GM19023 (cell line): ENCODE measurements around the gene GHITM.
"Not testable (repeated sequence)": the region's sequence is repeated elsewhere in the genome, so short reads cannot be mapped to it uniquely, and the experiment has no call there.

Source experiments
- ATAC-seq: cut with Tn5 transposase; IDR thresholded peaks from one replicate; pipeline ENCODE4 v1.9.1; 2021; ENCODE audit warnings: mild to moderate bottlenecking, moderate library complexity; ENCODE audit not compliant: unreplicated experiment

GHITM gene

GRCh38 chr10:84175436-84175835, 36.1 kb downstream of the GHITM start:
- ATAC-seq: no peak

GRCh38 chr10:84176351-84176750, 37.0 kb downstream of the GHITM start:
- ATAC-seq: no peak

GRCh38 chr10:84176836-84177474, 37.6 kb downstream of the GHITM start:
- no peak for ATAC-seq

- ATAC-seq: no peak
Measured at GRCh38 chr10:84177541-84178141, 38.3 kb downstream of the GHITM start.

GRCh38 chr10:84178160-84178609, 38.9 kb downstream of the GHITM start:
- ATAC-seq: no peak

- ATAC-seq: peak; percentile 91
Measured at GRCh38 chr10:84179059-84179710, 39.9 kb downstream of the GHITM start.

GRCh38 chr10:84180386-84180785, 41.1 kb downstream of the GHITM start:
- ATAC-seq: not testable (repeated sequence)

- ATAC-seq: no peak
Measured at GRCh38 chr10:84181631-84182030, 42.3 kb downstream of the GHITM start.

GRCh38 chr10:84184517-84184916, 45.2 kb downstream of the GHITM start:
- ATAC-seq: no peak

GRCh38 chr10:84185526-84186175, 46.3 kb downstream of the GHITM start:
- ATAC-seq: no peak

GRCh38 chr10:84188815-84189214, 49.5 kb downstream of the GHITM start:
- no peak for ATAC-seq

- no peak for ATAC-seq
Measured at GRCh38 chr10:84190621-84191020, 51.3 kb downstream of the GHITM start.

GRCh38 chr10:84191106-84191505, 51.8 kb downstream of the GHITM start:
- no peak for ATAC-seq

GRCh38 chr10:84193327-84193726, 54.0 kb downstream of the GHITM start:
- no peak for ATAC-seq

GRCh38 chr10:84193846-84194423, 54.6 kb downstream of the GHITM start:
- ATAC-seq: peak; percentile 10

GRCh38 chr10:84194424-84195043, 55.2 kb downstream of the GHITM start, which contains the start of gene CDHR1:
CDHR1 (plus strand) TSS chr10:84194537; CDS start chr10:84194761, 224 bp downstream.
- peak; percentile 83 for ATAC-seq

GRCh38 chr10:84195044-84195830, 55.9 kb downstream of the GHITM start:
- no peak for ATAC-seq

GRCh38 chr10:84196083-84196482, 56.8 kb downstream of the GHITM start:
- no peak for ATAC-seq

- no peak for ATAC-seq
Measured at GRCh38 chr10:84196941-84197340, 57.6 kb downstream of the GHITM start.

GRCh38 chr10:84197643-84198042, 58.3 kb downstream of the GHITM start:
- ATAC-seq: no peak
